GM12801 (cell line): ENCODE results near the gene TRIM33.

Experiments used
- TF ChIP-seq, protein P1 (sequence below): IDR thresholded peaks from one replicate; pipeline ENCODE4 v1.5.1; 2011; ENCODE audit warnings: control low read depth; ENCODE audit not compliant: insufficient read length; ENCODE audit errors: extremely low read depth

The TRIM33 gene

DNA sequence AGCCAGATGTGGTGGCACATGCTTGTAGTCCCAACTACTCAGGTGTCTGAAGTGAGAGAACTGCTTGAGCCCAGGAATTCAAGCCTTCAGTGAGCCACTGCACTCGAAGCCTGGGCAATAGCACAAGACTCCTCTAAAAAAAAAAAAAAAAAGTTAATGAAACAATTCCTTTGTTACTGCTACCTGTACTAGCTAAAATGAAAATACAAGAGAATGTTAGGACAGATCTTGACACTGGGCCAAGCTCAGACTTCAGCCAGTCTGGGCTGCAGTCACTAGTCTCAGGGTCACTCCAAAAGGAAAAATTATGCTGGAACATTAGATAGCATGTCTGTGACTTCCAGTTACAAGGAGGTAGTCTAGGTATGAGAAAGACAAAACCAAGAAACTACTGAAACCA, 56.5 kb downstream of the TRIM33 start:
- TF ChIP-seq, protein P1, sequence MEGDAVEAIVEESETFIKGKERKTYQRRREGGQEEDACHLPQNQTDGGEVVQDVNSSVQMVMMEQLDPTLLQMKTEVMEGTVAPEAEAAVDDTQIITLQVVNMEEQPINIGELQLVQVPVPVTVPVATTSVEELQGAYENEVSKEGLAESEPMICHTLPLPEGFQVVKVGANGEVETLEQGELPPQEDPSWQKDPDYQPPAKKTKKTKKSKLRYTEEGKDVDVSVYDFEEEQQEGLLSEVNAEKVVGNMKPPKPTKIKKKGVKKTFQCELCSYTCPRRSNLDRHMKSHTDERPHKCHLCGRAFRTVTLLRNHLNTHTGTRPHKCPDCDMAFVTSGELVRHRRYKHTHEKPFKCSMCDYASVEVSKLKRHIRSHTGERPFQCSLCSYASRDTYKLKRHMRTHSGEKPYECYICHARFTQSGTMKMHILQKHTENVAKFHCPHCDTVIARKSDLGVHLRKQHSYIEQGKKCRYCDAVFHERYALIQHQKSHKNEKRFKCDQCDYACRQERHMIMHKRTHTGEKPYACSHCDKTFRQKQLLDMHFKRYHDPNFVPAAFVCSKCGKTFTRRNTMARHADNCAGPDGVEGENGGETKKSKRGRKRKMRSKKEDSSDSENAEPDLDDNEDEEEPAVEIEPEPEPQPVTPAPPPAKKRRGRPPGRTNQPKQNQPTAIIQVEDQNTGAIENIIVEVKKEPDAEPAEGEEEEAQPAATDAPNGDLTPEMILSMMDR: no peak

DNA sequence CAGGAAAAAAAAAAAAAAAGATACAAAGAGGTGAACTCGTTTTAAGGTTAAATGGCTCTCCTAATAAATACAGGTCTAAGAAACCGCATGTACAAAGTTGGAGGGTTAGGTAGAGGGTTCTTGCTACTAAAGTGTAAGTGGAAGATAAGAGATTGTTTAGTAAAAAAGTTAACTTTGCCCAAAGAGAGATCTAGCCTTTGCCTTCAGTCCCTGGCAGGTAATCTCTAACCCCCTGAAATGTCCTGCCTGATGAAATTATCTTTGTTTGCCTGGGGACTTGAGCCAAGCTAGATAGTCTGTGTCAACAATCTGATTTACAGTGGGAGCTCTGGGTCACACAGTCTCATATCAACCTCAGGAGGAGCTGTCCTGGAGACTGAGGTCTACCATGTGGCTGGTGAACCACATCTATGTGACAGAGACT, 57.6 kb downstream of the TRIM33 start:
- TF ChIP-seq, protein P1: no peak

DNA sequence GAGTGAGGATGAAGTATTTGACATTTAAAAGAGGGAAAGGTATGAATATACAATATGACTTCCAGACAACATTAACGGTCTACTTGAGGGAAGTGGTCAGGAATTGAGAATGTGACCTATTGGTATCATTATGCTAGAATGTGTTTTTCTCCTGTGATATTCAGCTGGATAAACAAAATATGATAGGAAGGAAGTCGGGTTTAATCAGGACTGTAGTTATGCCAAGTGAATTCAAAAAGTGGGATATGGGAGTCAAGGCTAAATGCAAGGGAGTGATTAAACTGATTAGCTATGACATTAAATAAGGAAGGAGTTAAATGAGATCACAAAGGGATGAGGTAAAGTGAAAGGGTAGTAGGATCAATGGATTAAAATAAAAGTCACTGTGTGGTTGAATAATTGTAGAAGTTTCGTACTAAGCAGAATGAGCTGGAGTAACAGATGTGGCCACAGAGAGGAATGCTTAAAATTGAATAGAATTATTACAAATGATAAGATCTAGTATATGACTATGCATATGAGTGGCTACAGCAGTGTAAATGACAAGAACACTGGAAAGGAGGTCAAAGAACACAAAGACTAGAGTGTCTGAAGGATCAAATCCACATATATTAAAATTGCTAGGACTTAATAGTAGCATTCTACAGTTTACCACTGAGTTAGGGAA, 62.5 kb downstream of the TRIM33 start:
- TF ChIP-seq, protein P1: no peak

DNA sequence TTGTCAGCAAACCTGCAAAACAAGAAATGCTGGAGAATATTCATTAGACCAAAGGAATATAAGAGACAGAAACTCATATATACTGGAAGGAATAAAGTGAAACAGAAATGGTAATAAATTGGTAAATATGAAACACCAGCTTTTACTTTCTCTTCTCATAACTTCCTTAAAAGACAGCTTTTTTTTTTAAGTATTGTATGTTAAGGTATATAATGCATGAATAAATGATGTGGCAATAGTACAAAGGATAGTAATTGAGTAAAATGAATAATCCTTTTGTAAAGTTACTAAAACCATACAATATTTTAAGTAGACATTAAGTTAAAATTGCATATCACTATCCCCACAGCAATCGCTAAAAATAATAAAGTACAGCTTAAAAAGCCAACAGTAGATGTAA, 64.8 kb downstream of the TRIM33 start:
- TF ChIP-seq, protein P1: no peak

DNA sequence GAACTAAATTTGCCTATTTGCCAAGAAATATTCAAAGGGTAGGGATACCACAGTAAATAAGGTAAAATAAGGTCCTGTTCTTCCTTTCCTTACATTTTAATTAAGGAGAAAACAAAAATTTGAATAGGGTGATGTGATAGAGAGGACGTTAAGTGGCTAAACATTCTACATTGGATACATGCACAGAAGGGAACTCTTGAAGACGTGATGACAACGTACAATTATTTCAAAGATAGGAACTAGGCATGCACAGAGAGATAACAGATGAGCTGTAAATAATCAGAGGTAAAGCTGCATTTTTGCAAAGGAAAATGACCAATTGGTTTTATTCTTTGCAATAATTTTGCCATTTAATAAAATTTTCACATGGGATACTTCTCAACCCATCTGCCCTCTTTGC, 69.7 kb downstream of the TRIM33 start:
- TF ChIP-seq, protein P1: no peak

DNA sequence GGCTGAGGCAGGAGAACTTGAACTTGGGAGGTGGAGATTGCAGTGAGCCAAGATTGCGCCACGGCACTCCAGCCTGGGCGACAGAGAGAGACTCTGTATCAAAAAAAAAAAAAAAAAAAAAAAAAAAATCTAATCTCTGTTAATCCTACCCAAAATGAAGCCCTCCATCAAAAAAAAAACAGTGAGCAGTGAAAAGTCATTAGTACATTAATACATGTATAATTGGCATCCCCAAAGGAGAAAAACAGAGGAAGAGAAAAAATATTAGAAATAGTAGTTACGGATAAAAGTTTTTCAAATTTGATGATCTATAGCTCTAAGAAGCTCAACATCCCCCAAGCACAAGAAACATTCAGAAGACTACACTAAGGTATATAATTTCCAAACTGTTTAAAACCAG, 71.6 kb downstream of the TRIM33 start:
- TF ChIP-seq, protein P1: no peak

DNA sequence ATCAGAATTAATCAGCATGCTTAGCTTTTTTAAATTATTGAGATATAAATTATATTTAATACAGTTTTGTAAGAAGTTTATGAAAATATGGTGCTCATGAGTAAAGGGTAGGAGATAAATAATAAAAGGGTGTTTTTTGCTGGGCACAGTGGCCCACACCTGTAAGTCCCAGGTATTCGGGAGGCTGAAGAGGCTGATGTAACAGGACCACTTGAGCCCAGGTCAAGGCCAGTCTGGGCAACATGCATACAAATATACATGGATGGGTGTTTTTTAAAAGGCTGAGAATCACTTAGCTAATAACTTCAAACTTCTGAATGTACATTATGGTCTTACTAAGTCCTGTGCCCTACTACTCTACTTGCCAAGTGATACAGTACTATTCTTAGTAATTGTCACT, 73.2 kb downstream of the TRIM33 start:
- TF ChIP-seq, protein P1: no peak

DNA sequence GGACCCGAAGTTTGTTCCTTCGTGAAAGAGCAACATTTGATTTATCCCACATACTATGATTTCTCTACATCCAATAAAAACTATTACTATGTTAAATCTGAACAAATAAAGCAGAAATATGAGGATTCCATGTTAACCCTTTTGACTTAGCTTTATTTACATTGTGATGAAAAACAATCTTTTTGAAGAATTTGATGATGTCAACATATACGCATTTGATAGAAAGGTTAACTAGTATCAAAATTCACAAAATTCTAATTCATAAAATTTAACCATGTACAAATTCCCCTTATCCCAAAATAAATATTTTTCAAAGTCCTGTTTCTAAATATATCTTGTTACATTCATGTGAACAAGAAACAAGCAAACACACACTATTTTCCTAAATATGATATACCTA, 74.2 kb downstream of the TRIM33 start:
- TF ChIP-seq, protein P1: no peak
